ENCODE measurements around the gene IL11RA. TPM values are rescaled to one million over a fixed set of nuclear protein-coding genes. Genes with fewer than 3 reads are reported as not detected.

Gene IL11RA
- total RNA-seq, 1 donor from 2014 or later, result 0.79 TPM

GRCh38 chr9:34654323-34655051 is 2.5 kb downstream of the IL11RA start:
- H3K27me3 ChIP-seq (ENCODE audit: control insufficient read depth, insufficient read depth, low read length), result no peaks in the 10 kb centered on the region
- DNase-seq (ENCODE audit: low read depth) (no peak), FAIRE-seq (no peak)
- H3K4me3 ChIP-seq (ENCODE audit: low read depth, low read length), result no peak overlapping the region
- no peaks in the 10 kb centered on the region for H3K36me3 ChIP-seq (ENCODE audit: control insufficient read depth, insufficient read depth, low read length)
- TF ChIP-seq, protein P1, sequence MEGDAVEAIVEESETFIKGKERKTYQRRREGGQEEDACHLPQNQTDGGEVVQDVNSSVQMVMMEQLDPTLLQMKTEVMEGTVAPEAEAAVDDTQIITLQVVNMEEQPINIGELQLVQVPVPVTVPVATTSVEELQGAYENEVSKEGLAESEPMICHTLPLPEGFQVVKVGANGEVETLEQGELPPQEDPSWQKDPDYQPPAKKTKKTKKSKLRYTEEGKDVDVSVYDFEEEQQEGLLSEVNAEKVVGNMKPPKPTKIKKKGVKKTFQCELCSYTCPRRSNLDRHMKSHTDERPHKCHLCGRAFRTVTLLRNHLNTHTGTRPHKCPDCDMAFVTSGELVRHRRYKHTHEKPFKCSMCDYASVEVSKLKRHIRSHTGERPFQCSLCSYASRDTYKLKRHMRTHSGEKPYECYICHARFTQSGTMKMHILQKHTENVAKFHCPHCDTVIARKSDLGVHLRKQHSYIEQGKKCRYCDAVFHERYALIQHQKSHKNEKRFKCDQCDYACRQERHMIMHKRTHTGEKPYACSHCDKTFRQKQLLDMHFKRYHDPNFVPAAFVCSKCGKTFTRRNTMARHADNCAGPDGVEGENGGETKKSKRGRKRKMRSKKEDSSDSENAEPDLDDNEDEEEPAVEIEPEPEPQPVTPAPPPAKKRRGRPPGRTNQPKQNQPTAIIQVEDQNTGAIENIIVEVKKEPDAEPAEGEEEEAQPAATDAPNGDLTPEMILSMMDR (IDR thresholded peaks at IDR 0.05; ENCODE audit: insufficient read depth, low read length, severe bottlenecking), result no peak

- no peaks in the 10 kb centered on the region for H3K27me3 ChIP-seq (ENCODE audit: control insufficient read depth, insufficient read depth, low read length)
- no peaks in the 10 kb centered on the region for H3K36me3 ChIP-seq (ENCODE audit: control insufficient read depth, insufficient read depth, low read length)
- FAIRE-seq (no peak), DNase-seq (ENCODE audit: low read depth) (no peak)
- no peak overlapping the region for H3K4me3 ChIP-seq (ENCODE audit: low read depth, low read length)
- TF ChIP-seq, protein P1 (IDR thresholded peaks at IDR 0.05; ENCODE audit: insufficient read depth, low read length, severe bottlenecking), result no peak
Measured at GRCh38 chr9:34655394-34655793, 3.4 kb downstream of the IL11RA start.

DNA sequence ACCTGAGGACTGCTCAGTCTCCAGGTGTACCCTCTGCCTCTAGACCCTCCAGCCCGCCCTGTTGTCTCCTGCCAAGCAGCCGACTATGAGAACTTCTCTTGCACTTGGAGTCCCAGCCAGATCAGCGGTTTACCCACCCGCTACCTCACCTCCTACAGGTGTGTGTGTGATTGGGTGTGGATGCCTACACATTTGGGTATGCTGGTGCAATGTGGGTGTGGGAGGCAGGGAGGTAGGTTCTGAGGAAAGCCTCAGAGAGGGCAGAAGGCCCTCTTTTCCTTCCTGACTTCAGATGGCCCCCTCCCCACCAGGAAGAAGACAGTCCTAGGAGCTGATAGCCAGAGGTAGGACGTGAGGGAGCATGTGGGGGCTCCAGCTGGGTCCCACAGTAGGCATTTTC is 5.0 kb downstream of the IL11RA start:
- Histone ChIP-seq H3K27me3 (ENCODE audit: control insufficient read depth, insufficient read depth, low read length) (no peaks in the 10 kb centered on the region), H3K4me3 (ENCODE audit: low read depth, low read length) (no peak overlapping the region), H3K36me3 (ENCODE audit: control insufficient read depth, insufficient read depth, low read length) (no peaks in the 10 kb centered on the region)
- peak; percentile 52 for FAIRE-seq
- TF ChIP-seq, protein P1 (IDR thresholded peaks at IDR 0.05; ENCODE audit: insufficient read depth, low read length, severe bottlenecking), result no peak
- no peak for DNase-seq (ENCODE audit: low read depth)

GRCh38 chr9:34658461-34658860 is 6.5 kb downstream of the IL11RA start:
- Histone ChIP-seq H3K27me3 (ENCODE audit: control insufficient read depth, insufficient read depth, low read length) (no peaks in the 10 kb centered on the region), H3K36me3 (ENCODE audit: control insufficient read depth, insufficient read depth, low read length) (no peaks in the 10 kb centered on the region), H3K4me3 (ENCODE audit: low read depth, low read length) (no peak overlapping the region)
- FAIRE-seq (no peak), DNase-seq (ENCODE audit: low read depth) (no peak)
- TF ChIP-seq, protein P1 (IDR thresholded peaks at IDR 0.05; ENCODE audit: insufficient read depth, low read length, severe bottlenecking), result no peak

GRCh38 chr9:34659592-34660253 is 7.7 kb downstream of the IL11RA start:
- FAIRE-seq (no peak), DNase-seq (ENCODE audit: low read depth) (peak; percentile 78)
- Histone ChIP-seq H3K27me3 (ENCODE audit: control insufficient read depth, insufficient read depth, low read length) (no peaks in the 10 kb centered on the region), H3K36me3 (ENCODE audit: control insufficient read depth, insufficient read depth, low read length) (no peaks in the 10 kb centered on the region), H3K4me3 (ENCODE audit: low read depth, low read length) (no peak overlapping the region)
- TF ChIP-seq, protein P1 (IDR thresholded peaks at IDR 0.05; ENCODE audit: insufficient read depth, low read length, severe bottlenecking), result no peak
